Mammary epithelial cell (primary cell): ENCODE data around the gene TXNDC2.

Source experiments
- CTCF ChIP-seq, 2 donors: IDR thresholded peaks in 1 of 2; conservative IDR thresholded peaks in 1 of 2; 2 replicates each; pipeline ENCODE4 v1.5.1; 2011 to 2012; ENCODE audit warnings: inconsistent platforms in 2 of 2, low read length in 2 of 2, mild to moderate bottlenecking in 2 of 2, control low read depth in 1 of 2, low read depth in 1 of 2; ENCODE audit not compliant: insufficient read depth in 1 of 2; ENCODE audit errors: extremely low read depth in 1 of 2
- EZH2 ChIP-seq: IDR thresholded peaks from 2 replicates; pipeline ENCODE4 v1.6.1; 2012; ENCODE audit warnings: low read length, inconsistent platforms, borderline replicate concordance

DNA sequence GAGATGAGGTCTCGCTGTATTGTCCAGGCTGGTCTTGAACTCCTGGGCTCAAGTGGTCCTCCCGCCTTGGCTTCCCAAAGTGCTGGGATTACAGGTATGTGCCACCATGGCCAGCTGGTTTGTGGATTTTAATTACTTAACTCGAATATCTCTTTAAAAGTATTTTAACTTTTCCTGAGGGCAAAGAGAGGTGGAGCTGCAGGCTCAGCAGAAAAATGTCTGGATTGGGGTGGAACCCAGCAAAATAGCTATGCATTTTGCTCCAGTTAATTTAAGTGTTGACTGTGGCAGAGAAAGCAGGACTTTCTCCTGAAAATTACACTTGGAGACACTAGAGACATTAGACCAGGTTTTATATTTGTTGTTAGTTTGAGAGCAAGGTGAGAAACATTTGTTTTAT, 35.5 kb upstream of the TXNDC2 start:
- TF ChIP-seq CTCF (conservative IDR thresholded peaks at IDR 0.05 in 1 of 2, IDR thresholded peaks at IDR 0.05 in 1 of 2; ENCODE audit: extremely low read depth in 1 of 2, insufficient read depth in 1 of 2, low read depth in 1 of 2, low read length in 2 of 2) (no peak), EZH2 (no peak)
